Memory B cell (primary cell): Measurements from ENCODE around the gene RNU6-9.
A peak's percentile ranks its signal among the peaks of the same experiment; 100 is the strongest.

Experiments
- ATAC-seq: fragments of 150-1000 bp; cut with Tn5 transposase; 2 replicates; pipeline ENCODE4 v1.10.0; 2021; ENCODE audit warnings: low read depth, mild to moderate bottlenecking, moderate library complexity
- DNase-seq, 2 donors: peaks; one replicate each; pipeline ENCODE4 v3.0.0; 2022; ENCODE audit warnings: low spot score in 2 of 2
- H3K27ac Mint-ChIP-seq: one replicate; pipeline ENCODE4 v1.8.0; 2022; ENCODE audit warnings: mild to moderate bottlenecking, moderate library complexity, mixed read lengths
- H3K27me3 Mint-ChIP-seq: one replicate; pipeline ENCODE4 v1.8.0; 2022; ENCODE audit warnings: mixed read lengths
- H3K36me3 Mint-ChIP-seq: one replicate; pipeline ENCODE4 v1.8.0; 2022; ENCODE audit warnings: mild to moderate bottlenecking, mixed read lengths
- H3K4me1 Mint-ChIP-seq: one replicate; pipeline ENCODE4 v1.8.0; 2022; ENCODE audit warnings: mixed read lengths
- H3K4me3 Mint-ChIP-seq: one replicate; pipeline ENCODE4 v1.8.0; 2022; ENCODE audit warnings: mild to moderate bottlenecking, moderate library complexity, mixed read lengths
- H3K9me3 Mint-ChIP-seq: one replicate; pipeline ENCODE4 v1.8.0; 2022; ENCODE audit warnings: mixed read lengths

Gene RNU6-9

DNA sequence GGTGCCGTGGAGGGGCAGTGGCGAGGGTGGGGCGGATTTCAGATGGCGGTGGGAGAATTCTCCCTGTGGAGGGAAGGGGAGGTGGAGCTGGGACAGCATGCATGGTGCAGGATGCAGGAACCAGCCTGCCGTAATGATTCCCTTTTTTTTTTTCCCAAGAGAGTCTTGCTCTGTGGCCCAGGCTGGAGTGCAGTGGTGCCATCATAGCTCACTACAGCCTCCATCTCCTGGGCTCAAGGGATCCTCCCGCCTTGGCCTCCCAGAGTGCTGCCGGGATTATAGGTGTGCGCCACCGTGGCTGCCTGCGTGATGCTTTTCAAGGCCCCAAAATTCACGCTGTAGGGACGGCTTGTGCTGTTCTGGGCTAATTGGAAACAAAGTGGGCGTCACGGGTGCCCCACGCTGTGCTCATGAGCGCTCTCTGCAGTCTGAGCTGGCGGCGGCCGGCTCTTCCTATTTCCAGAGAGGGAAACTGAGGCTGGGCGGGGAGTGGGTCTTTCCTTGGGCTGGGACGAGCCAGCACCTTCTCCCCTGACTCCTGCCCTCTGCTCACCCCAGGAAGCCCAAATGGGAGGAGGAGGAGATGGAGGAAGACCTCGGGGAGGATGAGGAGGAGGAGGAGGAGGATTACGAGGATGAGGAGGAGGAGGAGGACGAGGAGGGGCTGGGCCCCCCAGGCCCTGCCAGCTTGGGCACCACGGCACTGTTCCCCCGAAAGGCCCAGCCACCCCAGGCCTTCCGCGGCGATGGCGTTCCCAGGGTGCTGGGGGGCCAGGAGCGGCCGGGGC lies 38.8 kb downstream of the RNU6-9 start:
- Mint-ChIP-seq H3K27me3 (no peaks in the 10 kb centered on the region), H3K27ac (peak overlapping the region; percentile 88), H3K36me3 (peaks cover 2% of the 10 kb centered on the region), H3K4me3 (peak overlapping the region; percentile 55), H3K9me3 (no peaks in the 10 kb centered on the region), H3K4me1 (peaks cover 13% of the 10 kb centered on the region)
- no peak for DNase-seq
- no peak for ATAC-seq

DNA sequence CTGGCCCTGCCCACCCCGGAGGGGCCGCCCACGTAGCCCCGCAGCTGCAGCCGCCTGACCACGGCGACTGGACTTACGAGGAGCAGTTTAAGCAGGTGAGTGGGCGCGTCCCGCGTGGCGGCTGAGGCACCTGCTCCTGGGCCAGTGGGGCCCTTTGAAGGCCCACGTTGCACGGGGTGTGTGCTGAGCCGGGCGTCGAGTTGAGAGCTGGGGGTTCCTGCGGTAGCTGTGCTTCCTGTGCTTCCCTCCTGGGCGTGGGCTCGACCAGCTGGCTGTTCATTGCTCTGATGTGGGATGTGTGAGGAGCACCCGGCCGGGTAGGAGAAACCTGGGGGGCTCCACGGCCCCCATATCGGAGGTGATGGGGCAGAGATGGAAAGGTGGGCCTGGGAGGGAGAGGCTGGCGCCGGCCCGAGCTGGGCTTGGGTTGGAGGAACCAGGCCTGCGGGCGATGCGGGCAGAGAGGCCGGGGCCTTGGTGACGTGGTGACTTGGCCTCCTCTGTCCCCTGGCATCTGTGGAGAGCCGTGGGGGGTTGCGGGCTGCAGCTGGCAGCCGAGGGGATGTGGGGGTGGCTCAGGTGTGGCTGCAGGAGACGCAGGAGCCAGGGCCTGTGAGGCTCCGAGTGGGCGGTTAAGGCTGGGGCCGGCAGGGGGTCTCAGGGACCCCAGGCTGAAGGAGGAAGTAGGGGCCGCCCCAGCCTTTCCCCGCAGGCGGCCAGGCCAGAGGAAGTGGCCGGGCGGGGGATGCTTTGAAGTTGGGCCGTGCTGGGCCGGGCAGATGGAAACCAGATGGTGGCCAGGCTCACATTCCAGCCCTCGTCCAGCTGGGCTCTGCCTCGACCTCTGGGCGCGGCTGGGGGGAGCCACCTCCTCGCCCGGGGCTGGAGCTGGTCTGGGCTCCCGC lies 39.6 kb downstream of the RNU6-9 start:
- Mint-ChIP-seq H3K4me1 (peaks cover 17% of the 10 kb centered on the region), H3K9me3 (no peaks in the 10 kb centered on the region), H3K36me3 (peaks cover 6% of the 10 kb centered on the region), H3K27ac (peak overlapping the region; percentile 88), H3K27me3 (no peaks in the 10 kb centered on the region), H3K4me3 (peak overlapping the region; percentile 79)
- DNase-seq (no peak), ATAC-seq (peak; percentile 74)

DNA sequence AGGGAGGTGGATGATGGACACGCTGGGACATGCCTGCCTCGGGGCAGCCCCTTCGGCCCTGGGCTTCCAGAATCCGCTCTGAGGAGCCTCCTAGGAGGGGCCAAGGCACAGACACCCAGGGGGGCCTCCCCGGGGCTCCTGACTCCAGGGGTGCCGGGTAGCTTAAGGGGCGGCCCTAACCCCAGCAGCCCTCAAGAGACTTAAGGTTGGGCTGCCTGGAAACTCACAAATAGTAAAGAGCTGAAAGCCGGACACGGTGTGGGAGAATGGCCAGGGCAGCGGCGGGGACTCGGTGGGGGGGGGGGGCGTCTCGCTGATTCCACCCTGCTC lies 40.2 kb downstream of the RNU6-9 start:
- DNase-seq (no peak), ATAC-seq (no peak)
- Mint-ChIP-seq H3K9me3 (no peaks in the 10 kb centered on the region), H3K4me3 (no peak overlapping the region), H3K27ac (no peak overlapping the region), H3K4me1 (peaks cover 17% of the 10 kb centered on the region), H3K36me3 (peaks cover 6% of the 10 kb centered on the region), H3K27me3 (no peaks in the 10 kb centered on the region)

DNA sequence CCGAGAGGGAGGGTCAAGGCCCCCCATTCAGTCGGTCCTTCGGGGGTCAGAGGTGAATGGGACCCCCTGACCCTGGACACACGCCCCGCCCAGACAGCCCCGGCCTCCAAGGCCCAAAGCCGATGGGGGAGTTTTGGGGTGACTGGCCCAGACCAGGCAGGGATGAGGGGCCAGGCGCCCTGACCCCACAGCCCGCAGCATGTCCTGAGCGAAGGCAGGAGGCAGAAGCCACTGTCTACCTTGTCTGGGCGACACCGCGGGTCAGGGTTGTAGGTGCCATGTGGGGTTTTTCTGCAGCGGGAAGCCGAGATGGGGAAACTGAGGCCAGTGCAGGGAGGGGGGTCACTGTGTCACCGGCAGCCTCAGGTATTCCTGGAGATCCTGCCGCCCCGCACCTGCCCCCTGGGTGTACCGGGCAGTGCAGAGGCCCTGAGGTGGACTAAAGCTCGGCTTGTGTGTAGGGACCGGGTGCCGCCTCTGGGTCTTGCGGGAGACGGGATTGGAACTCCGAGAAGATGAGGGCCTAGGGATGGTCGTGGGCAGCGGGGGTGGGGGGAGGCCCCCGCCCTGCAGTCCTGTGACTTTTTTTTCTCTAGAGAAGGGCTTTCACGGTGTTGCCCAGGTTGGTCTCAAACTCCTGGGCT lies 41.0 kb downstream of the RNU6-9 start:
- Mint-ChIP-seq H3K9me3 (no peaks in the 10 kb centered on the region), H3K4me1 (peaks cover 17% of the 10 kb centered on the region), H3K36me3 (peaks cover 6% of the 10 kb centered on the region), H3K27ac (no peak overlapping the region), H3K4me3 (no peak overlapping the region), H3K27me3 (no peaks in the 10 kb centered on the region)
- no peak for ATAC-seq
- no peak for DNase-seq

DNA sequence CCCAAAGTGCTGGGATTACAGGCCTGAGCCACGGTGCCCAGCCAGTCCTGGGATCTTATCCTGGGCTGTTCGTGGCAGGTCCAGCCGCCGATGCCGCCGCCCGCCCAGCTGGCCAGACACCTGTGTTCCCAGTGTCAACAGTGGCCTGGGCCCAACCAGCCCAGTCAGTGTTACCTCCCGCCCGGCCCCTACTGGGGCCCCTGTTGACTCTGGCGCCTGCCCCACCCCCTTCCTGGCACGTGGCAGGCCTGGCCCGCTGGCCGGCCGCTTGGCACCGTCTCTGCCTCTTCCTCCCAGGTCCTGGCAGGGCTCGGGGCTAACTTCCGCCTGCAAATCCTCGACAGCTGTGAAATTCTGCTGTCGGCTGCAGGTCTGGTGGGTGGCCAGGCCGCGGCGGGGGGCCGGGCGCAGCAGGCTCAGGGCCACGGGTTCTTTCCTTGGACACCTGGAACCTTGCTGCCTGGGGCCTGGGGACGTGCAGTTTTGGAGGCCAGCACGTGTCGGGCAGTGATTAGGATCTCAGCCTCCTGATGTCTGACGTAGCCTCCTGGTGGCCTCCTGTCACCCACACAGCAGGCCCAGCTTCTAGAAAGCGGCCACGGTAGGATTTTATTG lies 41.7 kb downstream of the RNU6-9 start:
- Mint-ChIP-seq H3K27ac (no peak overlapping the region), H3K4me3 (no peak overlapping the region), H3K27me3 (no peaks in the 10 kb centered on the region), H3K9me3 (no peaks in the 10 kb centered on the region), H3K36me3 (peaks cover 6% of the 10 kb centered on the region), H3K4me1 (peaks cover 21% of the 10 kb centered on the region)
- ATAC-seq (peak; percentile 23), DNase-seq (no peak)

DNA sequence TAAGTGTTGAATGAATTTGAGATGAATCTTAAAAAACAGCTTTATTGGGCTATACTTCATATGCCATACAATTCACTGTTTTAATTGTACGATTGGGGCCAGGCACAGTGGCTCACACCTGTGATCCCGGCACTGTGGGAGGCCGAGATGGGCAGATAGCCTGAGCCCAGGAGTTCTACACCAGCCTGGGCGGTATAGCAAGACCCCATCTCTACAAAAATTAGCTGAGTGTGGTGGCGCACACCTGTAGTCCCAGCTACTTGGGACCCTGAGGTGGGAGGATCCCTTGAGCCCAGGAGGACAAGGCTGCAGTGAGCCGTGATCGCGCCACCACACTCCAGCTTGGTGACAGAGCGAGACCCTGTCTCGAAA lies 42.9 kb downstream of the RNU6-9 start:
- peaks cover 6% of the 10 kb centered on the region for H3K36me3 Mint-ChIP-seq
- DNase-seq: no peak
- H3K27ac Mint-ChIP-seq: no peak overlapping the region
- peaks cover 25% of the 10 kb centered on the region for H3K4me1 Mint-ChIP-seq
- no peaks in the 10 kb centered on the region for H3K9me3 Mint-ChIP-seq
- H3K27me3 Mint-ChIP-seq: no peaks in the 10 kb centered on the region
- ATAC-seq: no peak
- H3K4me3 Mint-ChIP-seq: no peak overlapping the region

DNA sequence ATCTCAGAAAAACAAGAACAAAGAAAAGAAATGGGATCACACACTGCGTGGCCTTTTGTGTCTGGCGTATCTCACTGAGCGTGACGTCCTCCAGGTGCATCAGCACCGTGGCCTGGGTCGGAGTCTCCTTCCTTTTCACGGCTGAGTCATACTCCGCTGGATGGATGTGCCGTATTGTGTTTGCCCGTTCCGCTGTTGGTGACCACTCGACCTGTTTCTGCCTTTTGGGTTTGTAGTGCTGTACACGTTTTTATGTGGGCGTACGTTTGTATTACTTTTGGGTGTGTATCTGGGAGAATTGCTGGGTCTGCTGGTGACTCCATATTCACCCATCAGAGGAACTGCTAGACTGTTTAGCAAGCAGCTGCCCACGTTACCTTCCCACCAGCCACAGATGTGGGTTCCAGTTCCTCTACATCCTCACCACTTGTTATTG lies 44.0 kb downstream of the RNU6-9 start:
- Mint-ChIP-seq H3K4me1 (peaks cover 29% of the 10 kb centered on the region), H3K4me3 (no peak overlapping the region), H3K27ac (peak overlapping the region; percentile 85), H3K36me3 (peaks cover 6% of the 10 kb centered on the region), H3K9me3 (no peaks in the 10 kb centered on the region), H3K27me3 (no peaks in the 10 kb centered on the region)
- ATAC-seq (peak; percentile 20), DNase-seq (no peak)

DNA sequence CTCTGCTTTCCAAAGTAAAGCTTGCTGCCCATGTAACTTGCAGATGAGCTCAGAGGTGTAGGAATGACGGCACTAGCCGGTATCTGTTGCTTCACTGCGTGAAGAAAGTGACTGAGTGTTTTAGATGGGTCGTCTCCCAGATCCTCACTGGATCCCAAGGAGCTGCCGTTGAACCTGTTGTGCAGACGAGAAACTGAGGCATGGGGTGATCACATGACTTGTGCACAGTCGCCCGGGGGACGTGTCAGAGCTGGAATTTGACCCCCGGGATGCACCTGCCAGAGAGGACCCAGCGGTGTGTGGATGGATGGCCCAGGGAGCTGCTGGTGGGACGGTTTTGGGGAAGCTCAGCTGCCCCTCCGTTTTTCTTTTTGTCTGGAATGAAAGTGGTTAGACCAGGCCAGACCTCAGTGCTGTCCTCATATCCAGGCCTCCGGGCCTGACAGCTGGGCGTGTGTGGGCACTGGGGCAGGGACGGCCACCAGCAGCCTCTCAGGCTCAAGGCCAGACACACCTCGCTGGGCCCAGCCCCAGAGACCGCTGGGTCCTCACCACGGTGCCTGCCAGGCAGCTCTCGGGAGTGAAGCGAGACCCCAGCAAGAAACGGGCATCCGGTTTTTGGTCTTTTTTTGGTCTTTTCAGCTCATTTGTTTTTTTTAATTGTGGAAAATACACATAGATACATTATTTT lies 45.1 kb downstream of the RNU6-9 start:
- H3K27me3 Mint-ChIP-seq: no peaks in the 10 kb centered on the region
- H3K4me1 Mint-ChIP-seq: peaks cover 22% of the 10 kb centered on the region
- H3K36me3 Mint-ChIP-seq: peaks cover 6% of the 10 kb centered on the region
- no peaks in the 10 kb centered on the region for H3K9me3 Mint-ChIP-seq
- DNase-seq (no peak), ATAC-seq (no peak)
- peak overlapping the region; percentile 53 for H3K27ac Mint-ChIP-seq
- no peak overlapping the region for H3K4me3 Mint-ChIP-seq

DNA sequence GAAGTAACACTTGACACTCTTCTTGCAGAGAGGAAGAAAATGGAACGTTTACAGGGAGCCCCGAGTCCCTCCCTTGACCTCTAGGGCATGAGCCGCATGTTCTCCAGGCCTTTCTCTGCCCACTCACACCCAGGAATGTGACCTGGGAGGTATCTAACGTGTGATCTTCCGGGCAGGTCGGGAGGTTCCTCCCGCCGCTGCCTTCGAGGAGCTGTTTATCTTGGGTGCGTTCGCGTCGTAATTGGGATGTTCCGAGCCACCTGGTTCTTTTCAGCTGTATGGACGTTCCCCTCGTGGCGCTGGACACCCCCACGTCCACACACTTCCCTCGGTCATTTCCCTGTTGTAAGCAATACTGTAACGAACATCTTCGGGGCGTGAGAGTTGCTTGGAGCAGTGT lies 46.2 kb downstream of the RNU6-9 start:
- no peak for DNase-seq
- peak overlapping the region; percentile 79 for H3K4me3 Mint-ChIP-seq
- H3K9me3 Mint-ChIP-seq: no peaks in the 10 kb centered on the region
- H3K36me3 Mint-ChIP-seq: peaks cover 7% of the 10 kb centered on the region
- ATAC-seq: no peak
- peaks cover 24% of the 10 kb centered on the region for H3K4me1 Mint-ChIP-seq
- peak overlapping the region; percentile 70 for H3K27ac Mint-ChIP-seq
- no peaks in the 10 kb centered on the region for H3K27me3 Mint-ChIP-seq

DNA sequence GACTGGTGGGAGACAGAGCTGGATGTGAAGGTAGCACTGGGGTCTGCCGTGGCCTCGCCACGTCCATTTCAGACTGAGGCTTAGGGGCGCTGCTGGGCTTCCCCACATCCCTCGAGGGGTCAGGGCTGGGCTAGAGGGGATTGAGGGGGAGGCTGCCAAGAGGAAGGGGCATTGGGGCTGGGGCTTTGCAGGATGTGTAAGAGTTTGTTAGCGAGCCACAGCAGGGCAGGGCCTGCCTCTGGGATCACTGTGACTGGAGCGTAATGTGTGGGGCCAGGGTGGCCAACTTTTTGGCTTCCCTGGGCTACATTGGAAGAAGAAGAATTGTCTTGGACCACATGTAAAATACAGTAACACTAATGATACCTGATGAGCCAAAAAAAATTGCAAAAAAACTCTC lies 46.6 kb downstream of the RNU6-9 start:
- no peak for ATAC-seq
- no peaks in the 10 kb centered on the region for H3K27me3 Mint-ChIP-seq
- peaks cover 7% of the 10 kb centered on the region for H3K36me3 Mint-ChIP-seq
- peak overlapping the region; percentile 79 for H3K4me3 Mint-ChIP-seq
- H3K27ac Mint-ChIP-seq: peak overlapping the region; percentile 70
- H3K4me1 Mint-ChIP-seq: peaks cover 28% of the 10 kb centered on the region
- no peak for DNase-seq
- H3K9me3 Mint-ChIP-seq: no peaks in the 10 kb centered on the region

DNA sequence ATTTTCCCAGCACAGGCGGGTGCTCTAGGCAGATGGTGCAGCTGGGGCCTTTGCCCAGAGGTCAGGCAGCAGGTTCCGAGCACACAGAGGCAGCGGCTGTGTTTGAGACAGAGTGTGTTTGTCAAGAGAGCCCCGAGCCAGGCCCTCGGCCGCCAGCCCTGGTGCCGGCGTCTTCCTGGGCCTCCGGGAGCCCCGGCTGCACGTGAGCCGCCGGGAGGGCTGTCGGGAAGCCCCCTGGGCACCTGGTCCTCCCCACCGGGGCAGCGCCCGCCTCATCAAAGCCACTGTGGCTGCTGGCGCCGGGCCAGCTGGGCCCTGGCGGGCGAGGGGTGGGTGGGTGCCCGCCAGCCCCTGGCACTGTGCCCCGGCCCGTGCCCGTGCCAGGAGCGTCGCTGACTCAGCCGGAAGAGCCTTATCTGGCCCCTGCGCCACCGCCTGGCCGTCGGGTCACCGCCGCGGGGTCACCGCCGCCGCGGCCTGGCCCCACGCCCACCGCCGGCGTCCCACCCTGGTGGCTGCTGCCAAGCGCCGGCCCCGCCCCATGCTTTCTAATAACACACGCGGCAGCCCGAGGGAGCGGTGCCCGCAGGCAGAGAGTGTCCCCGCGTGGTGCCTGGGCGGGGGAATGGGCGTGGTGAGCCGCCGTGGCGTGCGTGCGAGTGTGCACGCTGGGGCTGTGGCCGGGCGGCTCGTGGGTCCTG lies 47.5 kb downstream of the RNU6-9 start:
- Mint-ChIP-seq H3K36me3 (peaks cover 7% of the 10 kb centered on the region), H3K4me1 (peaks cover 30% of the 10 kb centered on the region), H3K4me3 (peak overlapping the region; percentile 84), H3K9me3 (no peaks in the 10 kb centered on the region), H3K27ac (peak overlapping the region; percentile 74), H3K27me3 (no peaks in the 10 kb centered on the region)
- ATAC-seq (peak; percentile 70), DNase-seq (peak; percentile 46 to 60)

DNA sequence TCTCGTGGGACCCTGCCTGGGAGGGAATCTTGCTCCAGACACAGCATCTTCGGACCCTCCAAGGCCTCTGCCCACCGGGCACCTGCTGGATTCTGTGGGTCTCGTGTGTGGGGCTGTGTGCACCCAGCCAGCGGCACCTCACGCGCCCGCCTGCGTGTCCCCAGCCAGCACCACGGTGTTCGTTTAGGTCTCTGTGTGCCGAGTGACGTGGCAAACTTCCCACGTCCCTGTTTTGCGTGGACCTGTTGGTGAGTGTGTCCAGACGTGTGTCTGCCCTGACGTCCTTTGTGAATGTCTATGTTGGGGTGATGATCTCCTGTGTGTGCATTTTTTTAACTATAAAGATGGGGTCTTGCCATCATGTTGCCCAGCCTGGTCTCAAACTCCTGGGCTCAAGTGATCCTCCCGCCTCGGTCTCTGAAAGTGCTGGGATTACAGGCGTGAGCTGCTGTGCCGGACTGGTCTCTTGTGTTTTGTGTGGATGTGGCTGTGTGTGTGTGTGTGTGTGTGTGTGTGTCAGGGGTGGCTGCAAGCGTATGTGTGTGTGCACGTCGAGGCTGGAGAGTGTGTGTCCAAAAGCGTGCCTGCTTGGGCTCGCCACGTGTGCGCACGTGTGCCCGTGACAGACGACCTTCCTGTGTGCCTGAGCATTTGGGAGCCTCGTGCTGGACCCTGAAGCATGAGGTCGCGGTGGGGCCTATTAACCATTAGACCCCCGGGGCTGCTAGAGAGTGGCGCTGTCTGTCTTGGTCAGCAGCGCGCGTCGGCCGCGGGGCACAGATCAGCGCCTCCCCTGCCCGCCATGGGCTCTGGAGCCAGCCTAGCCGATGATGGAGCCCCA lies 48.2 kb downstream of the RNU6-9 start:
- no peak for DNase-seq
- ATAC-seq: peak; percentile 8
- peaks cover 7% of the 10 kb centered on the region for H3K36me3 Mint-ChIP-seq
- H3K9me3 Mint-ChIP-seq: no peaks in the 10 kb centered on the region
- peak overlapping the region; percentile 74 for H3K27ac Mint-ChIP-seq
- peaks cover 30% of the 10 kb centered on the region for H3K4me1 Mint-ChIP-seq
- peak overlapping the region; percentile 84 for H3K4me3 Mint-ChIP-seq
- no peaks in the 10 kb centered on the region for H3K27me3 Mint-ChIP-seq
